Common myeloid progenitor, CD34-positive (primary cell): ENCODE results near the gene SLC25A43.

Source experiments
- CTCF ChIA-PET: fragments of 350-600 bp; sonication (Branson Sonifier 250); formaldehyde crosslinking; loops from one replicate; lab custom pipeline; 2021; ENCODE audit warnings: antibody characterized with exemption; lab: Charles Lee
- POLR2A ChIA-PET: fragments of 350-600 bp; sonication (Branson Sonifier 250); formaldehyde crosslinking; loops from one replicate; lab custom pipeline; 2021; ENCODE audit warnings: antibody characterized with exemption; lab: Charles Lee
- DNase-seq, 3 donors: peaks; one replicate each; pipeline versions ENCODE4 v3.0.0 to v3.0.0-alpha.2; 2013
- H3K27ac ChIP-seq, 2 experiments: 1 replicate in 1 of 2; 2 replicates in 1 of 2; pipeline ENCODE4 v1.7.0; 2013; ENCODE audit warnings: inconsistent platforms in 2 of 2, low read length in 2 of 2, mild to moderate bottlenecking in 2 of 2, low read depth in 1 of 2, moderate library complexity in 1 of 2; ENCODE audit not compliant: severe bottlenecking in 2 of 2, insufficient read depth in 1 of 2, poor library complexity in 1 of 2
- H3K27me3 ChIP-seq, 5 experiments: replicated peaks in 2 of 5; 1 replicate in 3 of 5; 2 replicates in 2 of 5; pipeline versions ENCODE4 v1.6.1 to v1.7.0; 2013; ENCODE audit warnings: low read length in 4 of 5, mild to moderate bottlenecking in 2 of 5, moderate library complexity in 2 of 5, inconsistent platforms in 1 of 5; ENCODE audit not compliant: insufficient read depth in 5 of 5, control insufficient read depth in 4 of 5
- H3K36me3 ChIP-seq, 4 experiments: 1 replicate in 2 of 4; 2 replicates in 2 of 4; pipeline versions ENCODE4 v1.6.1 to v1.7.0; 2013; ENCODE audit warnings: low read length in 3 of 4, control low read depth in 1 of 4, mild to moderate bottlenecking in 1 of 4; ENCODE audit not compliant: control insufficient read depth in 4 of 4, insufficient read depth in 4 of 4
- H3K4me1 ChIP-seq, 4 experiments: 1 replicate in 3 of 4; 2 replicates in 1 of 4; pipeline versions ENCODE4 v1.6.1 to v1.7.1; 2013; ENCODE audit warnings: low read length in 3 of 4, mild to moderate bottlenecking in 3 of 4, control low read depth in 1 of 4, inconsistent platforms in 1 of 4, moderate library complexity in 1 of 4; ENCODE audit not compliant: control insufficient read depth in 4 of 4, insufficient read depth in 4 of 4; ENCODE audit errors: control extremely low read depth in 1 of 4
- H3K4me3 ChIP-seq, 7 experiments: 1 replicate in 4 of 7; 2 replicates in 3 of 7; pipeline versions ENCODE4 v1.5.1 to v1.7.0; 2013; ENCODE audit warnings: mild to moderate bottlenecking in 7 of 7, low read length in 6 of 7, moderate library complexity in 6 of 7, inconsistent platforms in 2 of 7, low read depth in 2 of 7, control low read depth in 1 of 7; ENCODE audit not compliant: insufficient read depth in 4 of 7, control insufficient read depth in 1 of 7; ENCODE audit errors: extremely low read depth in 1 of 7
- H3K9me3 ChIP-seq, 5 experiments: 1 replicate in 4 of 5; 2 replicates in 1 of 5; pipeline versions ENCODE4 v1.6.1 to v1.7.1; 2013; ENCODE audit warnings: low read length in 4 of 5, mild to moderate bottlenecking in 2 of 5, inconsistent platforms in 1 of 5, low read depth in 1 of 5, moderate library complexity in 1 of 5; ENCODE audit not compliant: control insufficient read depth in 4 of 5, insufficient read depth in 2 of 5; ENCODE audit errors: control extremely low read depth in 1 of 5
- WGBS: methylation state at CpG from one replicate; pipeline ENCODE4 v1.1.5; 2013; ENCODE audit not compliant: insufficient coverage; 5-methylcytosine and 5-hydroxymethylcytosine counted together

SLC25A43 gene

GRCh38 chrX:119501511-119502148, 102.5 kb downstream of the SLC25A43 start:
- Histone ChIP-seq H3K27me3 (no peaks in the 10 kb centered on the region), H3K4me3 (no peak overlapping the region), H3K4me1 (peaks cover 2 to 26% (median 9%) of the 10 kb centered on the region in 4 experiments), H3K36me3 (no peaks in the 10 kb centered on the region), H3K27ac (no peak overlapping the region), H3K9me3 (no peaks in the 10 kb centered on the region)
- ChIA-PET POLR2A (no interaction called here), CTCF (interaction anchor here (1.4 to 3.1 kb wide), 3 partner anchors 11 to 19 kb away, joined by 4 to 15 read pairs (median 4); no protein-coding TSS in a partner anchor)
- WGBS, result 89% methylated on average over 7 of the region's 7 CpGs
- DNase-seq, result no peak

- Histone ChIP-seq H3K36me3 (no peaks in the 10 kb centered on the region), H3K9me3 (no peaks in the 10 kb centered on the region), H3K27ac (no peak overlapping the region), H3K27me3 (no peaks in the 10 kb centered on the region), H3K4me3 (no peak overlapping the region), H3K4me1 (peaks cover 0 to 20% (median 2%) of the 10 kb centered on the region in 4 experiments)
- DNase-seq, result peak in 2 of 3 donors; percentile 21 to 50
- ChIA-PET POLR2A (no interaction called here), CTCF (interaction anchor here (1.2 to 3.1 kb wide), 4 partner anchors 9 to 19 kb away, joined by 3 to 15 read pairs (median 8); no protein-coding TSS in a partner anchor)
- WGBS, result 83% methylated on average over 11 of the region's 11 CpGs
Measured at GRCh38 chrX:119502727-119503483, 103.8 kb downstream of the SLC25A43 start.

- peaks cover 0 to 20% (median 2%) of the 10 kb centered on the region in 4 experiments for H3K4me1 ChIP-seq
- H3K36me3 ChIP-seq, result no peaks in the 10 kb centered on the region
- H3K27ac ChIP-seq, result no peak overlapping the region
- ChIA-PET POLR2A (no interaction called here), CTCF (interaction anchor here (1.2 to 2.5 kb wide), 3 partner anchors 9 to 19 kb away, joined by 3 to 11 read pairs (median 5); no protein-coding TSS in a partner anchor)
- WGBS, result 82% methylated on average over 2 of the region's 2 CpGs
- DNase-seq, result no peak
- no peaks in the 10 kb centered on the region for H3K27me3 ChIP-seq
- H3K9me3 ChIP-seq, result no peaks in the 10 kb centered on the region
- no peak overlapping the region for H3K4me3 ChIP-seq
Measured at GRCh38 chrX:119503484-119503861, 104.3 kb downstream of the SLC25A43 start.
